Cardiac muscle cell (in vitro differentiated cells and primary cell): ENCODE results near the gene CHRNA3. TPM values are rescaled to one million over a fixed set of nuclear protein-coding genes. Genes with fewer than 3 reads are reported as not detected.
A peak's percentile ranks its signal among the peaks of the same experiment; 100 is the strongest.

Experiments used
- DNase-seq, 2 donors: peaks; one replicate each; pipeline versions ENCODE4 v3.0.0 to v3.0.0-alpha.2; 2010 to 2017; ENCODE audit warnings: low read depth in 1 of 2, low spot score in 1 of 2
- H3K27ac ChIP-seq: fragments of 200-600 bp; sonication (generic); 2 replicates; pipeline ENCODE4 v1.5.1; 2016
- H3K27me3 ChIP-seq: fragments of 200-600 bp; sonication (generic); 2 replicates; pipeline ENCODE4 v1.6.0; 2016; ENCODE audit warnings: control low read depth
- H3K36me3 ChIP-seq: fragments of 200-600 bp; sonication (generic); 2 replicates; pipeline ENCODE4 v1.5.1; 2016; ENCODE audit warnings: control low read depth
- H3K4me1 ChIP-seq: fragments of 200-600 bp; sonication (generic); 2 replicates; pipeline ENCODE4 v1.8.1; 2017; ENCODE audit warnings: low read depth, mild to moderate bottlenecking, mixed run types
- H3K4me3 ChIP-seq: fragments of 200-600 bp; sonication (generic); 2 replicates; pipeline ENCODE4 v1.5.1; 2016; ENCODE audit warnings: mild to moderate bottlenecking
- H3K9me3 ChIP-seq: fragments of 200-600 bp; sonication (generic); 2 replicates; pipeline ENCODE4 v1.5.1; 2017; ENCODE audit warnings: low read depth, mild to moderate bottlenecking, control low read depth
- polyA plus RNA-seq: library from polyadenylated mRNA; unstranded; fragments of >200 nt; fragmentation: Nextera tagmentation; extraction: Ambion mirVana; gene quantifications from 2 replicates; pipeline ENCODE4 v1.2.1, GENCODE V29; 2016
- total RNA-seq: library from RNA; depleted of rRNA; stranded (reverse); fragments of >200 nt; gene quantifications from 2 replicates; pipeline ENCODE4 v1.2.3, GENCODE V29; 2016
- TF ChIP-seq, protein P1 (sequence below): IDR thresholded peaks from 2 replicates; pipeline ENCODE4 v1.5.1; 2012; ENCODE audit warnings: low read depth, mild to moderate bottlenecking, low read length

The CHRNA3 gene
- total and polyA plus RNA-seq, 2 experiments from 2014 or later: 1.7 to 2.9 TPM

- Histone ChIP-seq H3K4me3 (no peak overlapping the region), H3K36me3 (no peaks in the 10 kb centered on the region), H3K4me1 (no peaks in the 10 kb centered on the region), H3K27me3 (peaks cover 23% of the 10 kb centered on the region), H3K9me3 (no peaks in the 10 kb centered on the region), H3K27ac (no peak overlapping the region)
- TF ChIP-seq, protein P1, sequence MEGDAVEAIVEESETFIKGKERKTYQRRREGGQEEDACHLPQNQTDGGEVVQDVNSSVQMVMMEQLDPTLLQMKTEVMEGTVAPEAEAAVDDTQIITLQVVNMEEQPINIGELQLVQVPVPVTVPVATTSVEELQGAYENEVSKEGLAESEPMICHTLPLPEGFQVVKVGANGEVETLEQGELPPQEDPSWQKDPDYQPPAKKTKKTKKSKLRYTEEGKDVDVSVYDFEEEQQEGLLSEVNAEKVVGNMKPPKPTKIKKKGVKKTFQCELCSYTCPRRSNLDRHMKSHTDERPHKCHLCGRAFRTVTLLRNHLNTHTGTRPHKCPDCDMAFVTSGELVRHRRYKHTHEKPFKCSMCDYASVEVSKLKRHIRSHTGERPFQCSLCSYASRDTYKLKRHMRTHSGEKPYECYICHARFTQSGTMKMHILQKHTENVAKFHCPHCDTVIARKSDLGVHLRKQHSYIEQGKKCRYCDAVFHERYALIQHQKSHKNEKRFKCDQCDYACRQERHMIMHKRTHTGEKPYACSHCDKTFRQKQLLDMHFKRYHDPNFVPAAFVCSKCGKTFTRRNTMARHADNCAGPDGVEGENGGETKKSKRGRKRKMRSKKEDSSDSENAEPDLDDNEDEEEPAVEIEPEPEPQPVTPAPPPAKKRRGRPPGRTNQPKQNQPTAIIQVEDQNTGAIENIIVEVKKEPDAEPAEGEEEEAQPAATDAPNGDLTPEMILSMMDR: no peak
- DNase-seq: no peak
These were observed 4.9 kb upstream of the CHRNA3 start for GRCh38 chr15:78625606-78626280.

- TF ChIP-seq, protein P1: no peak
- Histone ChIP-seq H3K27ac (no peak overlapping the region), H3K27me3 (peaks cover 30% of the 10 kb centered on the region), H3K4me3 (no peak overlapping the region), H3K9me3 (no peaks in the 10 kb centered on the region), H3K36me3 (no peaks in the 10 kb centered on the region), H3K4me1 (no peaks in the 10 kb centered on the region)
- no peak for DNase-seq
These were observed 4.1 kb upstream of the CHRNA3 start for GRCh38 chr15:78624651-78625590.

DNA sequence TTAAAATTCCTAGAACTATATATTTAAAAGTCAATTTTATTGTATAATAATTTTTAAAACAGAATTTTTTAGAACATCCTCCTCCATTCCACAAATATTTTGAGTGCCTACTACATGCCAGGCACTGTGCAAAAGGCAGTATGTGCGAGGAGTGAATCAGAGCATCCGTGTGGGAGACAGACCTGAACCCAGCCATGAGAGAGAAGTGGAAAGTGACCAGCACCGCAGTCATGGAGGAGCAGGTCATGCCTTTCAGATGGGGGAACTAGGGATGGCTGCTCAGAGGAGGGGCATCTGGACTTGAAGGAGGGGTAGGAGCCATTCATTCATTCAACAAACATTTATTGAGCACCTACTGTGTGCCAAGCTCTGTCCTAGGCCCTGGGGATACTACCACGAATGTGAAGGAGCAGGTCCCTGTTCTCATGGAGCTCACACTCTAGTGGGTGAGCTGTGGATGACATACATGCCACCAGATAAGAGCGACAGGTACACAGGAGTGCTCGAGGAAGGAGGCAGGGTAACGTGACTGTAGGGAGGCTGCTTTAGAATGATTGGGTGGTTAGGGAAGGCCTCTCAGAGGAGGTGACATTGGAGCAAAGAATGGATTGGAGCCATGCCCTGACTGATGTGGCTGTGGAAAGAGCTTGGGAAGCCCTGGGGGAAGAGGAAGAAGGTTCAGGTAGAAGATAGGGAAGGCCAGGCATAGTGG, 3.1 kb upstream of the CHRNA3 start:
- no peaks in the 10 kb centered on the region for H3K9me3 ChIP-seq
- no peak overlapping the region for H3K4me3 ChIP-seq
- H3K4me1 ChIP-seq: no peaks in the 10 kb centered on the region
- peaks cover 33% of the 10 kb centered on the region for H3K27me3 ChIP-seq
- no peaks in the 10 kb centered on the region for H3K36me3 ChIP-seq
- no peak for DNase-seq
- TF ChIP-seq, protein P1: no peak
- no peak overlapping the region for H3K27ac ChIP-seq

- DNase-seq: no peak
- TF ChIP-seq, protein P1: no peak
- no peaks in the 10 kb centered on the region for H3K36me3 ChIP-seq
These were observed 1.1 kb upstream of the CHRNA3 start for GRCh38 chr15:78621810-78622402.

GRCh38 chr15:78620021-78620526, 722 bp downstream of the CHRNA3 start:
- Histone ChIP-seq H3K36me3 (no peaks in the 10 kb centered on the region), H3K27ac (no peak overlapping the region), H3K9me3 (no peaks in the 10 kb centered on the region), H3K4me1 (no peaks in the 10 kb centered on the region), H3K4me3 (peak overlapping the region; percentile 60), H3K27me3 (peaks cover 33% of the 10 kb centered on the region)
- TF ChIP-seq, protein P1: peak; percentile 28
- peak; percentile 15 to 68 for DNase-seq

More at GRCh38 chr15:78621810-78622402, 1.1 kb upstream of the CHRNA3 start:
- no peak overlapping the region for H3K27ac ChIP-seq
- no peak overlapping the region for H3K4me3 ChIP-seq
- H3K4me1 ChIP-seq: no peaks in the 10 kb centered on the region
- H3K27me3 ChIP-seq: peaks cover 33% of the 10 kb centered on the region
- H3K9me3 ChIP-seq: no peaks in the 10 kb centered on the region
